ENCODE data around the gene USB1.

USB1 gene

DNA sequence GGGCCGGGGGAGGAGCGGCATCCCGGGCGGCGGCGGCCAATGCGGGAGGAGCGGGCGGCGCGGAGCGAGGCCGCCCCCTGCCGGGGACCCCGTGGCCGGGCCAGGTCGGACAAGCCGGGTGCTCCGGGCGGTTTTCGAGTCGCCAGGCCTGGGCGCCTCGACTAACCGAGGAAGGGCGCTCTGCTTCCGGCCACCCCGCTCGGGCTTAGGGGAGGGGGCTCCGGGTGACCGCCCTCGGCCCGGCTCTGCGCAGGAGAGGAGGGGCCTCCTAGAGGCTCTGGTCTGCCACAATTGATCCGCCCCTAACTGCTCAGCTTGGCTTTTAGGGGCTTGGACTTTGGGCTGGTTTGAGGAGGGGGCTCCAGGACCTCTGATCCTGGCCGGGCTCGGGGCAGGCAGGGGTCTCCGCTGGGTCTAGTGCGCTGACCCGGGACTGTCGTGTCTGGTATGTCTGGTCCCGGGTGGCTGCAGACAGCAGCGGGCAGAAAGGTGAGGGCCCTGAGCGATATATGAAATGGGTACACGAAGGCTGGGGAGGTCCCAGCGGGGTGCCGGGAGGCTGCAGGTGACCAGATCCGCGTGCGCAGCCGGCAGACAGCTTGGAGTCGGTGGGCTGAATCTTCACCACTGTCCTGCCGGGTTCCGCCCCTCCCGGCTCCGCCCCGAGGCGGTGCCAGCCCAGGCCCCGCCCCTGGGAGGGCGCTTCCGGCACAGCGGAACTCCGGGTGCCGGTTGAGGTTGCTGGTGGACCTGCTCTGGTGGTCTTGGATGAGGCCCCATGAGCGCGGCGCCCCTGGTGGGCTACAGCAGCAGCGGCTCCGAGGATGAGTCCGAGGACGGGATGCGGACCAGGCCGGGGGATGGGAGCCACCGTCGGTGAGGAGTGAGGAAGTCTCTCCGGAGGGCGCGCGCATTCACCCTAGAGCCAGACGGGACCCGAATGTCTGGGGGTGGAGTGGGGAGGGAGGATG is at the start of gene USB1:
Gene USB1 (plus strand): TSS at position 702 of the 971 bp plus-strand sequence. CDS start 77 bp downstream, at position 779.
- peak; percentile 77 for DNase-seq (ENCODE audit: low spot score)

DNA sequence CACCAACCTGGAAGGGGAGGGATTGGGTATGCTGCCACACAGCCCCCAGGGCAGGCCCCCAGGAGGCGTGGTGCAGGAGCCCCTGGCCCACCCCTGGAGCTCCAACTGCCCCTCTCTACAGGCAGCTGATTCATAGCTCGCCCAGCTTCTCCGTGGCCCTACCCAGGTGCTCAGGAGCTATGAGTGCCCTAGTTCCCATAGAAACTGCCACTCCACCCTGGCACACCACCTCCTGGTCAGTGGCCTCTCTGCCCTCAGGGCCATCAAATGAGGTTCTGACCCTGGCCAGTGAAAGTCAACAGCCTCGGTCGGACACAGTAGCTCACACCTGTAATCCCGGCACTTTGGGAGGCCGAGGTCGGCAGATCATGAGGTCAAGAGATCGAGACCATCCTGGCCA is 48.3 kb upstream of the USB1 start:
- no peak for DNase-seq (ENCODE audit: low spot score)

DNA sequence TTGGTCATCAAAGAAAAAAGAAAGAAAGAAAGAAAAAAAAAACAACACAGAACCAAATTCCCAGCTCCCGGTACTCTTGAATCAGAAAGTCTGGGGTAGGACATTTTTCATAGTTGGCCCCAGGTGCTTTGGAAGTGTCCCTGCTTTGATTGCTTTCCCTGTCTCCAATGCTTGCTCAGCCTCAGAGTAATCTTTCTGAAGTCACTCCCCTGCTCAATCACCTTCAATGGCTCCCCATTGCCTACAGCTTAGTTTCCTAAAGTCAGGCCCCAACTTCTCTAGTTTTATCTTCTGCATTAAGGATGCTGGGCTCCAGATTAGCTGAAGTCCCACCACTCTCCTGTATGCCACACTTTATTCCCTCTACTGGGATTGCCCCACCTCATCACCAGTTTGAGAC is 47.4 kb upstream of the USB1 start:
- no peak for DNase-seq (ENCODE audit: low spot score)

DNA sequence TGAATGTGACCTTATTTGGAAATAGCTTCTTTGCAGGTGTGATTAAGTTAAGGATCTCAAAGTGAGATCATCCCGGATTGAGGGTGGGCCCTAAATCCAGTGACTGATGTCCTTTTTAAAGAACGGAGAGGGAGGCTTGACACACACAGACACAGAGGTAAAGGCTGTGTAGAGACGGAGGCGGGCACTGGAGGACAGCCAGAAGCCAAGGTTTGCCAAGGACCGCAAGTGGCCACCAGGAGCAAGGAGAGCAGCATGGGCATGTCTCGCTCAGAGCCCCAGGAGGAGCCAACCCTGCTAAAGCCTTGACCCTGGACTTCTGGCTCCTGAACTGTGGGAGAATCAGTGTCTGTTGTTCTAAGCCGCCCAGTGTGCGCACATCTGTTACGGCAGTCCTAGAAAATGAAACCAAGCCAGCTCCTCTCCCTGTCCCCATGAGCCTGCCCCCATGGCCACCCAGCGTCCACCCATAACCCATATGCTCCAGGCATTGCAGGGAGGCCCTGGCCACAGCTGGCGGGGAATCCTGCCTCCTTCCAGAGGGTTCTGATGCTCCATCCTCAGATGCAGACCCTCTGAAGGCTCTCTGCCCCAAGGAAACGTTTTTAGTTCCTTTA is 45.5 kb upstream of the USB1 start:
- no peak for DNase-seq (ENCODE audit: low spot score)

- no peak for DNase-seq (ENCODE audit: low spot score)
These were observed 44.9 kb upstream of the USB1 start for GRCh38 chr16:57956270-57956808.

GRCh38 chr16:57956924-57957672 is 44.1 kb upstream of the USB1 start:
- DNase-seq (ENCODE audit: low spot score), result no peak

DNA sequence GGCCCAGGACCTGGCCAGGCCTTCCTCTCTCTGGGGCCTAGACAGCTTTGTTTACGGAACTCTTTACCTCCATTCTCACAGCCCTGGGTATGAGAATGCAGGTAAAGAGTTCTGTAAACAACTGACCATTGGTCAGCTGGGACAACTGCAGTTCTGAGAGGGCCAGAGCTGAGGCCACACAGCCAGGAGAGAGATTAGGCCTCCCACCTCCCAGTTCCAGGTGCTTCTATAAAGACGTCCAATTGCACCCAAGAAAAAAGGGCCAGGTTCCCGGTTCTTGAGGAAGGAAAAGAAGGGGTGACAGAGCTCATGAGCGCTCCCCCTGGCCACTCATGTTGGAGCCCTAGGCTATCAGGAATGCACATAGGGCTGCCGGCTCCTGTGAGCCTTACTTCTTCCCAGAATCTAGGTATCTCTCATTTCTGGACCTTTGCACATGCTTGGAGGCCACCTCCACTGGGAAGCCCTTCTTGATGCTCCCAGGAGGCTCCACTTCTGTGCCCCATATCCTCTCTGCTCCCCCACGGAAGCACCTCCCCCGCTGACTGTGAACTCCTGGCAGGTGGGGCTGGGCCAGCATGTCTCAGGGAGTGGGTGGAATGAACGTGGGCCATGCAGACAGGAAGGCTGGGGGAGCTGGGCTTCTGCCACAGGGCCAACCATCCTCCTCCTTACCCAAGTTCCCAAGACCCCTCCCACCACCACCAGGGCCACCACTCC is 43.4 kb upstream of the USB1 start:
- DNase-seq (ENCODE audit: low spot score), result no peak

DNA sequence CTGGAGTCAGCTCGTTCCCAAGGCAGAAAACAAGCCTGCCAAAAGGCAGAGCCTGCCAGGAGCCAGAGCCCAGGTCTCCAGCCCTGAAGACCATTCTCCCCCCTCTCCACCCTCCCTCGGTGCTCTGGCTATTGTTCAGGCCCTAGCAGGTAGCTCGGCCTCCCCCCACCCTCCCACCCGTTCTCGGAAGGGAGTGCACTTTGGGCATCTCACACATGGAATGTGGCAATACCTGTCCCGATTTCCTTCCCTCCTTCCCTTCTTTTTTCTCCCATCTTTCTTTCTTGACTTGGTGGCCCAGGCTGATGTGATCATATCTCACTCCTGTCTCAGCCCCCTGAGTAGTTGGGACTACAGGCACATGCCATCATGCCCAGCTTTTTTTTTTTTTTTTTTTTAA is 42.7 kb upstream of the USB1 start:
- DNase-seq (ENCODE audit: low spot score), result no peak

DNA sequence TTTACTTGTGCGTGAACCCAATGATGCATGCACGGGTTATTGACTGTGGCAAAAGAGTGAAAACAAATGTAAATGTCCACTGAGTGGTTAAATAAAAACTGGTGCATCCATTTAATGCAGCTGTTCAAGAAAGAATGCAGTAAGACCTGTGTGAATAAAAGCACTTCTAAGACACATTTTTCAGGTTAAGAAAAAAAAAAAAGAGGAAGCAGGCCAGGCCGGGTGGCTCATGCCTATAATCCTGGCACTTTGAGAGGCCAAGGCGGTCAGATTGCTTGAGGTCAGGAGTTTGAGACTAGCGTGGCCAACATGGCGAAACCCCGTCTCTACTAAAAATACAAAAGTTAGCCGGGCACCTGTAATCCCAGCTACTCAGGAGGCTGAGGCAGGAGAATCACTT is 42.1 kb upstream of the USB1 start:
- no peak for DNase-seq (ENCODE audit: low spot score)

- no peak for DNase-seq (ENCODE audit: low spot score)
These were observed 41.4 kb upstream of the USB1 start for GRCh38 chr16:57959804-57960203.

DNA sequence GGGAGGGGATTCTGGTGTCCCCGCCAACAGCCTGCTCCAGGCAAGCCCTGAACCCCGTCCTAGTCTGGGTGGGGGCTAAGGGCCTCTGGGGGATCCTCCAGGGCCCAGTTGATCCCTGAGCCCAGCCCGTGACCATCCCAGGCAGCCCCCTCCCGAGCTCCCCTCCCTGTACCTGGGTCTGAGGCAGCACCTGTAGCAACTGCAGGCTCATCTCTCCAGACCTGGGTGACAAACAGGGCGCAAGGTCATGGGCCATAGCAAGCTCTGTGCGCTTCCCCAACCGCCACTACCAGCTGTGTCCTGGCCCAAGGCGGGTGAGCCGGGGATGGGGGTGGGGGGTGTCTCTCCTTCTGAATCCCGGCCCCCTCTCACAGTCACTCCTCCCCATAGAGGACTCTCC is 40.9 kb upstream of the USB1 start:
- no peak for DNase-seq (ENCODE audit: low spot score)

GRCh38 chr16:57960826-57961472 is 40.3 kb upstream of the USB1 start:
- DNase-seq (ENCODE audit: low spot score), result no peak

- no peak for DNase-seq (ENCODE audit: low spot score)
These were observed 39.7 kb upstream of the USB1 start for GRCh38 chr16:57961538-57961937.

- DNase-seq (ENCODE audit: low spot score), result no peak
These were observed 39.2 kb upstream of the USB1 start for GRCh38 chr16:57962046-57962445.

DNA sequence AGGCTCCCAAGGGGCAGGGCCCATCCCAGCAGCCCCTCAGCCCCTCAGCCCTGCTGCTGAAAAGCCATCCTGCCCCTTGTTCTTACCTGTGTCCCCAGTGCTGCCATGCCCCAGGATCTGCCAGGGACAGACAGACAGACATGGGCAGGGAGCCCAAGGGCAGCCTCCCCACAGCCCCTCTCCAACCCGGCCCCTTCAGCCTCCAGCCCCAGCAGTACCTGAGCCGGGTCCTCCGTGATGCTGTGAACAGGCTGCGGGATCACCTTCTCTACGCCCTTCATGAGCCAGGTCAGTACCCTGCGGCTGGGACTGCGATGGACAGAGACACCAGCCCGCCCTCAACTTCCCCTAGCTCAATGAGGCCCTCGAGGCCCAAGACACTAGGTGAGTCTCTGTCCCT is 38.5 kb upstream of the USB1 start:
- no peak for DNase-seq (ENCODE audit: low spot score)

GRCh38 chr16:57964157-57964700 is 37.0 kb upstream of the USB1 start:
- DNase-seq (ENCODE audit: low spot score), result no peak

DNA sequence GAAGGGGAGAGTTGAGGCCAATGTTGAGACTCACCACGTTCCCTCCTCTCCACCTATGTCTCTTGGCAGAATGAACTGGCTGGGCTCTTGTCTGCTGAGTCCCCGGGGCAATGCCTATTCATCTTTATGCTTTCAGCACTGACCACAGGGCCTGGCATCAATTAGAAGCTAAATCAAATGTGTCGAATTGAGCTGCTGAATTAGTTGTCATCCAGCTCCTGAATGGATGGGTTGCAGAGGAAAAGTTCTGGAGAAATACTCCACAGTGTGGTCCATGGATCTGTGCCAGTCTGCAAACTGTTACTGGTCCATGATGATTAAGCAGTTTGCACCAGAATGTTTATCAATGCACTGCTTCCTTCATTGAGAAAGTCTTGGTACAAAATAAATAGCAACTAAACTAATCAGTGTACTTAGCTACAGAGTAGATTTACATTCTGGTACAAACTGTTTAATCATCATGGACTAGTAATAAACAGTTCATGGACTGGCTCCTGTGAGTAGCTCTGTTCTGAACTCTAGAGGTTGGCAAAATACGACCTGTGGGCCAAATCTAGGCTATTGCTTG is 34.9 kb upstream of the USB1 start:
- no peak for DNase-seq (ENCODE audit: low spot score)

DNA sequence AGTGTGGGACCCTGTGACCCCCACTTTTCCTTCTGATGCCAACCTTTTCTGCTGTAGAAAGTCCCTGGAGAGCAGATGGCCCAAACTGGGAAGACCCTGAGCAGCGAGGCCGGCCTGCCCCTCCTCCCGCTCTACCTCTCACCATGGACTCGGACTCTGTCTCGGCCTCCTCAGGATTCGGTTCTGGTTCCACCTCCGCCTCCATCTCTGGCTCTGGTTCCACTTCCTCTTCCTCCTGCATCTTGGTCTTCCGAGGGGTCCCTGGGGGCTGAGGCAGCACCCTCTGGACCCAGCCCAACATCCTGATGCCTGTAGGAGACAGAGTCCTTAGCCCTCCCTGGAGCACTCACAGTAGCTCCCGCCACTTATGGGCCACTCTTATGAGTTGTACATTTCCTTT is 34.2 kb upstream of the USB1 start:
- no peak for DNase-seq (ENCODE audit: low spot score)

DNA sequence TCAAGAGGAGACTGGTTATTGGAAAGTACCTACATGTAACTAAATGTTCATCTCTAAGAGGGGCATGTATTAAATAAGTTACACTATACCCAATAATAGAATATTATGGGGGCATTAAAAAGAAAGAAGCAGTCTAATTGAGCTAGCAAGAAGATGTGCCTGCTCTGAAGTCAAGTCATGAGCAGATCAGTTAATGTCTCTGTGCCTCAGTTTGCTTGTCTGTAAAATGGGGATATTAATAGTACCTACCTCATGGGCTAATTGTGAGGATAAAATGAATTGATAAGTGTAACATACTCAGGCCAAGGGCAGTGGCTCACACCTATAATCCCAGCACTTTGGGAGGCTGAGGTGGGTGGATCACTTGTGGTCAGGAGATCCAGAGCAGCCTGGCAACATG is 33.3 kb upstream of the USB1 start:
- DNase-seq (ENCODE audit: low spot score), result no peak

DNA sequence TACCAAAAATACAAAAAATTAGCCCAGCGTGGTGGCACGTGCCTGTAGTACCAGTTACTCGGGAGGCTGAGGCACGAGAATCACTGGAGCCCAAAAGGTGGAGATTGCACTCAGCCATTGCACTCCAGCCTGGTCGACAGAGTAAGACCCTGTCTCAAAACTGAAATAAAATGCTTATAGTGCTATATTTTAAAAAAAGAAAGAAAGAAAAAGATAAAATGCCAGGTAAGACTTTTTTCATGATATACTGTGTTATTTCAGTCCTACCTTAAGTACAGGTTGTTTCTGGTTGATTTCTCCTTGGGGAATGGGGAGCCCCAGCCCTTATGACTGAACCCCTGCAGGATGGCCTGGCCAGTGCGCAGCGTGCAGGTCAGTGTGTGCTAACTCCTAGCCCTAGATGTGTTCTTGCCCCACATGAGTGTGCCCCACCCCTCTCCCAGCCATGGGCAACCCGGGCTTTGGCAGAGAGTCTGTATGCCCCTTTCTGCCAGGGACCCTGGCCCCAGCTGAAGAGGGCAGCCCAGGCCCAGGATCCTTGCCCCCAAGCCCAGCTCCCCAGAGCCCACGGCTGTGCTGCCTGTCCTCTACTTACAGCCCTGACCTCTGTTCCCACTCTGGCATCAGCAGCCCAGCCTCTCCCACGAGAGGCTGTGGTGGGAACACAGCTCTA is 31.6 kb upstream of the USB1 start:
- DNase-seq (ENCODE audit: low spot score), result no peak

Data from kidney capillary endothelial cell (primary cell).